Fibroblast of the aortic adventitia (primary cell): Measurements from ENCODE around the gene MGMT. TPM values are rescaled to one million over a fixed set of nuclear protein-coding genes. Genes with fewer than 3 reads are reported as not detected.

Source experiments
- DNase-seq: peaks from one replicate; pipeline ENCODE4 v3.0.0-alpha.2; 2010; ENCODE audit warnings: low read depth
- H3K4me3 ChIP-seq: 2 replicates; pipeline ENCODE4 v1.5.1; 2011; ENCODE audit warnings: low read depth, mild to moderate bottlenecking, control low read depth, low read length, moderate library complexity
- CTCF ChIP-seq: IDR thresholded peaks from 2 replicates; pipeline ENCODE4 v1.5.1; 2011; ENCODE audit warnings: mild to moderate bottlenecking, low read length, control low read depth, inconsistent platforms; ENCODE audit not compliant: insufficient read depth
- total RNA-seq: library from RNA; depleted of rRNA; stranded (reverse); fragments of >200 nt; gene quantifications from 2 replicates; pipeline ENCODE4 v1.2.3, GENCODE V29; 2012; ENCODE audit warnings: low replicate concordance

Gene MGMT
- total RNA-seq, 1 donor = 21.8 TPM

GRCh38 chr10:129692695-129693094, 225.7 kb downstream of the MGMT start:
- H3K4me3 ChIP-seq = no peak overlapping the region
- TF ChIP-seq CTCF = no peak
- no peak for DNase-seq

GRCh38 chr10:129693382-129693781, 226.3 kb downstream of the MGMT start:
- H3K4me3 ChIP-seq = no peak overlapping the region
- TF ChIP-seq CTCF = no peak
- no peak for DNase-seq

GRCh38 chr10:129694184-129694583, 227.1 kb downstream of the MGMT start:
- no peak for DNase-seq
- no peak for TF ChIP-seq CTCF
- H3K4me3 ChIP-seq = no peak overlapping the region

GRCh38 chr10:129694691-129695243, 227.7 kb downstream of the MGMT start:
- TF ChIP-seq CTCF = no peak
- no peak overlapping the region for H3K4me3 ChIP-seq
- peak; percentile 81 for DNase-seq

- no peak for DNase-seq
- no peak overlapping the region for H3K4me3 ChIP-seq
- no peak for TF ChIP-seq CTCF
Measured at GRCh38 chr10:129695671-129696070, 228.6 kb downstream of the MGMT start.

- TF ChIP-seq CTCF = no peak
- no peak overlapping the region for H3K4me3 ChIP-seq
Measured at GRCh38 chr10:129696636-129697035, 229.6 kb downstream of the MGMT start.

More at GRCh38 chr10:129696636-129697035, 229.6 kb downstream of the MGMT start:
- DNase-seq = no peak
